Gastroesophageal sphincter (tissue), 3 donors: ENCODE measurements around the gene ARCN1.

ENCODE experiments used
- CTCF ChIP-seq, 4 experiments: fragments of 200-600 bp in 2 of 4; fragments of 450-650 bp in 2 of 4; sonication (generic) in 1 of 4; IDR thresholded peaks; one replicate each; pipeline ENCODE4 v1.5.1; 2017 to 2019; ENCODE audit warnings: antibody characterized with exemption in 4 of 4, mild to moderate bottlenecking in 2 of 4, moderate library complexity in 2 of 4
- POLR2A ChIP-seq, 2 donors: fragments of 450-650 bp; IDR thresholded peaks; one replicate each; pipeline ENCODE4 v1.6.1; 2017; ENCODE audit warnings: antibody characterized with exemption in 2 of 2, mild to moderate bottlenecking in 2 of 2, moderate library complexity in 1 of 2
- POLR2AphosphoS5 ChIP-seq: sonication (generic); formaldehyde crosslinking; IDR thresholded peaks from one replicate; pipeline ENCODE4 v1.6.1; 2017; ENCODE audit warnings: antibody characterized with exemption

DNA sequence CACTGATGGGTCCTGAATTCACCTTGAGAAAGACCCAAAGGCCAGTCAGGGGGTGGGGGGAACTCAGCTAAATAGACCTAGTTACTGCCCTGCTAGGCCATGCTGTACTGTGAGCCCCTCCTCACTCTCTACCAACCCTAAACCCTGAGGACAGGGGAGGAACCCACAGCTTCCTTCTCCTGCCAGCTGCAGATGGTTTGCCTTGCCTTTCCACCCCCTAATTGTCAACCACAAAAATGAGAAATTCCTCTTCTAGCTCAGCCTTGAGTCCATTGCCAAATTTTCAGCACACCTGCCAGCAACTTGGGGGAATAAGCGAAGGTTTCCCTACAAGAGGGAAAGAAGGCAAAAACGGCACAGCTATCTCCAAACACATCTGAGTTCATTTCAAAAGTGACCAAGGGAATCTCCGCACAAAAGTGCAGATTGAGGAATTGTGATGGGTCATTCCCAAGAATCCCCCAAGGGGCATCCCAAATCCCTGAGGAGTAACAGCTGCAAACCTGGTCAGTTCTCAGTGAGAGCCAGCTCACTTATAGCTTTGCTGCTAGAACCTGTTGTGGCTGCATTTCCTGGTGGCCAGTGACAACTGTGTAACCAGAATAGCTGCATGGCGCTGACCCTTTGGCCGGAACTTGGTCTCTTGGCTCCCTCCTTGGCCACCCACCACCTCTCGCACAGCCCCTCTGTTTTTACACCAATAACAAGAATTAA is 47.3 kb upstream of the ARCN1 start:
- TF ChIP-seq POLR2AphosphoS5 (no peak), CTCF (IDR thresholded peaks at IDR 0.05) (no peak), POLR2A (IDR thresholded peaks at IDR 0.05) (no peak)
